SH-SY5Y (cell line): Measurements from ENCODE around the gene CAV2.

Experiments used
- GATA2 ChIP-seq: IDR thresholded peaks from 2 replicates; pipeline ENCODE4 v1.6.1; 2011; ENCODE audit warnings: mild to moderate bottlenecking, low read depth, low read length
- GATA3 ChIP-seq: IDR thresholded peaks from 2 replicates; pipeline ENCODE4 v1.6.1; 2011; ENCODE audit warnings: low read depth, mild to moderate bottlenecking, low read length, moderate library complexity

GRCh38 chr7:116461500-116461899 is 38.0 kb upstream of the CAV2 start:
- no peak for TF ChIP-seq GATA2
- no peak for TF ChIP-seq GATA3
